ENCODE results near the gene LMNB1.
"Not testable (repeated sequence)": the region's sequence is repeated elsewhere in the genome, so short reads cannot be mapped to it uniquely, and the experiment has no call there.

Gene LMNB1

GRCh38 chr5:126849101-126849678 lies 72.3 kb downstream of the LMNB1 start:
- H3K4me1 ChIP-seq (ENCODE audit: control insufficient read depth, low read depth, low read length) = peaks cover 39% of the 10 kb centered on the region
- no peaks in the 10 kb centered on the region for H3K27me3 ChIP-seq (ENCODE audit: control insufficient read depth, insufficient read depth, low read length)
- no peak overlapping the region for H3K9ac ChIP-seq (ENCODE audit: low read length)
- H3K36me3 ChIP-seq (ENCODE audit: control insufficient read depth, low read depth, low read length) = no peaks in the 10 kb centered on the region
- no peak overlapping the region for H3K4me3 ChIP-seq (ENCODE audit: low read length)
- no peaks in the 10 kb centered on the region for H3K9me3 ChIP-seq (ENCODE audit: control insufficient read depth, low read depth, low read length)
- no peak overlapping the region for H3K27ac ChIP-seq (ENCODE audit: low read length)

GRCh38 chr5:126851501-126852011 lies 74.6 kb downstream of the LMNB1 start:
- Histone ChIP-seq H3K27ac (ENCODE audit: low read length) (no peak overlapping the region), H3K9ac (ENCODE audit: low read length) (no peak overlapping the region), H3K36me3 (ENCODE audit: control insufficient read depth, low read depth, low read length) (no peaks in the 10 kb centered on the region), H3K4me3 (ENCODE audit: low read length) (no peak overlapping the region), H3K4me1 (ENCODE audit: control insufficient read depth, low read depth, low read length) (peaks cover 31% of the 10 kb centered on the region), H3K27me3 (ENCODE audit: control insufficient read depth, insufficient read depth, low read length) (no peaks in the 10 kb centered on the region), H3K9me3 (ENCODE audit: control insufficient read depth, low read depth, low read length) (no peaks in the 10 kb centered on the region)

- H3K4me1 ChIP-seq (ENCODE audit: control insufficient read depth, low read depth, low read length) = peaks cover 25% of the 10 kb centered on the region
- H3K27ac ChIP-seq (ENCODE audit: low read length) = no peak overlapping the region
- H3K4me3 ChIP-seq (ENCODE audit: low read length) = no peak overlapping the region
- H3K27me3 ChIP-seq (ENCODE audit: control insufficient read depth, insufficient read depth, low read length) = no peaks in the 10 kb centered on the region
- H3K9ac ChIP-seq (ENCODE audit: low read length) = no peak overlapping the region
- H3K9me3 ChIP-seq (ENCODE audit: control insufficient read depth, low read depth, low read length) = no peaks in the 10 kb centered on the region
- H3K36me3 ChIP-seq (ENCODE audit: control insufficient read depth, low read depth, low read length) = no peaks in the 10 kb centered on the region
Observed at GRCh38 chr5:126852091-126852571, 75.2 kb downstream of the LMNB1 start.

GRCh38 chr5:126852841-126853271 lies 75.9 kb downstream of the LMNB1 start:
- no peak overlapping the region for H3K9ac ChIP-seq (ENCODE audit: low read length)
- H3K27me3 ChIP-seq (ENCODE audit: control insufficient read depth, insufficient read depth, low read length) = no peaks in the 10 kb centered on the region
- H3K4me1 ChIP-seq (ENCODE audit: control insufficient read depth, low read depth, low read length) = peaks cover 21% of the 10 kb centered on the region
- no peak overlapping the region for H3K4me3 ChIP-seq (ENCODE audit: low read length)
- H3K9me3 ChIP-seq (ENCODE audit: control insufficient read depth, low read depth, low read length) = no peaks in the 10 kb centered on the region
- no peak overlapping the region for H3K27ac ChIP-seq (ENCODE audit: low read length)
- no peaks in the 10 kb centered on the region for H3K36me3 ChIP-seq (ENCODE audit: control insufficient read depth, low read depth, low read length)

- not testable (repeated sequence) for H3K27ac ChIP-seq (ENCODE audit: low read length); H3K9me3 ChIP-seq (ENCODE audit: control insufficient read depth, low read depth, low read length); H3K36me3 ChIP-seq (ENCODE audit: control insufficient read depth, low read depth, low read length); H3K9ac ChIP-seq (ENCODE audit: low read length); H3K27me3 ChIP-seq (ENCODE audit: control insufficient read depth, insufficient read depth, low read length); H3K4me3 ChIP-seq (ENCODE audit: low read length)
- peaks cover 18% of the 10 kb centered on the region for H3K4me1 ChIP-seq (ENCODE audit: control insufficient read depth, low read depth, low read length)
Observed at GRCh38 chr5:126853541-126854307, 76.8 kb downstream of the LMNB1 start.

GRCh38 chr5:126854526-126855110 lies 77.7 kb downstream of the LMNB1 start:
- no peak overlapping the region for H3K27ac ChIP-seq (ENCODE audit: low read length)
- H3K4me3 ChIP-seq (ENCODE audit: low read length) = no peak overlapping the region
- peaks cover 18% of the 10 kb centered on the region for H3K4me1 ChIP-seq (ENCODE audit: control insufficient read depth, low read depth, low read length)
- H3K9ac ChIP-seq (ENCODE audit: low read length) = no peak overlapping the region
- no peaks in the 10 kb centered on the region for H3K9me3 ChIP-seq (ENCODE audit: control insufficient read depth, low read depth, low read length)
- H3K27me3 ChIP-seq (ENCODE audit: control insufficient read depth, insufficient read depth, low read length) = no peaks in the 10 kb centered on the region
- no peaks in the 10 kb centered on the region for H3K36me3 ChIP-seq (ENCODE audit: control insufficient read depth, low read depth, low read length)

- Histone ChIP-seq H3K9ac (ENCODE audit: low read length) (no peak overlapping the region), H3K4me3 (ENCODE audit: low read length) (no peak overlapping the region), H3K9me3 (ENCODE audit: control insufficient read depth, low read depth, low read length) (no peaks in the 10 kb centered on the region), H3K4me1 (ENCODE audit: control insufficient read depth, low read depth, low read length) (peaks cover 18% of the 10 kb centered on the region), H3K36me3 (ENCODE audit: control insufficient read depth, low read depth, low read length) (no peaks in the 10 kb centered on the region), H3K27me3 (ENCODE audit: control insufficient read depth, insufficient read depth, low read length) (no peaks in the 10 kb centered on the region), H3K27ac (ENCODE audit: low read length) (no peak overlapping the region)
Observed at GRCh38 chr5:126855266-126855665, 78.3 kb downstream of the LMNB1 start.

GRCh38 chr5:126857472-126858410 lies 80.8 kb downstream of the LMNB1 start:
- Histone ChIP-seq H3K36me3 (ENCODE audit: control insufficient read depth, low read depth, low read length) (no peaks in the 10 kb centered on the region), H3K27me3 (ENCODE audit: control insufficient read depth, insufficient read depth, low read length) (no peaks in the 10 kb centered on the region), H3K27ac (ENCODE audit: low read length) (no peak overlapping the region), H3K9me3 (ENCODE audit: control insufficient read depth, low read depth, low read length) (no peaks in the 10 kb centered on the region), H3K9ac (ENCODE audit: low read length) (no peak overlapping the region), H3K4me1 (ENCODE audit: control insufficient read depth, low read depth, low read length) (peaks cover 5% of the 10 kb centered on the region), H3K4me3 (ENCODE audit: low read length) (no peak overlapping the region)

GRCh38 chr5:126858441-126858840 lies 81.5 kb downstream of the LMNB1 start:
- no peak overlapping the region for H3K9ac ChIP-seq (ENCODE audit: low read length)
- no peaks in the 10 kb centered on the region for H3K36me3 ChIP-seq (ENCODE audit: control insufficient read depth, low read depth, low read length)
- H3K27ac ChIP-seq (ENCODE audit: low read length) = no peak overlapping the region
- H3K4me3 ChIP-seq (ENCODE audit: low read length) = no peak overlapping the region
- H3K27me3 ChIP-seq (ENCODE audit: control insufficient read depth, insufficient read depth, low read length) = no peaks in the 10 kb centered on the region
- peaks cover 5% of the 10 kb centered on the region for H3K4me1 ChIP-seq (ENCODE audit: control insufficient read depth, low read depth, low read length)
- no peaks in the 10 kb centered on the region for H3K9me3 ChIP-seq (ENCODE audit: control insufficient read depth, low read depth, low read length)

- H3K9ac ChIP-seq (ENCODE audit: low read length) = no peak overlapping the region
- H3K27ac ChIP-seq (ENCODE audit: low read length) = no peak overlapping the region
- peaks cover 2% of the 10 kb centered on the region for H3K4me1 ChIP-seq (ENCODE audit: control insufficient read depth, low read depth, low read length)
- no peaks in the 10 kb centered on the region for H3K36me3 ChIP-seq (ENCODE audit: control insufficient read depth, low read depth, low read length)
- no peak overlapping the region for H3K4me3 ChIP-seq (ENCODE audit: low read length)
- H3K27me3 ChIP-seq (ENCODE audit: control insufficient read depth, insufficient read depth, low read length) = no peaks in the 10 kb centered on the region
- H3K9me3 ChIP-seq (ENCODE audit: control insufficient read depth, low read depth, low read length) = no peaks in the 10 kb centered on the region
Observed at GRCh38 chr5:126863402-126863801, 86.5 kb downstream of the LMNB1 start.
